K562 (cell line): ENCODE results near the gene GLB1L.

Experiments used
- HNRNPK ChIP-seq: fragments of 200-400 bp; formaldehyde crosslinking; IDR thresholded peaks from one replicate; pipeline ENCODE4 v1.6.1; 2018; ENCODE audit warnings: mild to moderate bottlenecking, low read depth, low read length; ENCODE audit not compliant: poor library complexity, severe bottlenecking
- MBD2 ChIP-seq: sonication (generic); IDR thresholded peaks from 2 replicates; pipeline ENCODE4 v1.6.1; 2016; ENCODE audit warnings: low read depth, borderline replicate concordance
- MYC ChIP-seq, 2 experiments: fragments of 250-450 bp in 1 of 2; sonication (Bioruptor Pico) in 1 of 2; IDR thresholded peaks; 2 replicates each; pipeline versions ENCODE4 v1.5.1 to v1.6.1; 2012 to 2021; ENCODE audit warnings: low read depth in 2 of 2, borderline replicate concordance in 1 of 2, improper control_type of control experiment in 1 of 2, low read length in 1 of 2, mild to moderate bottlenecking in 1 of 2, moderate library complexity in 1 of 2
- PTTG1 ChIP-seq: fragments of 450-650 bp; IDR thresholded peaks from 2 replicates; pipeline ENCODE4 v1.6.1; 2016; ENCODE audit warnings: low read depth, mild to moderate bottlenecking, missing genetic modification characterization, missing compliant biosample characterization
- ZFP91 ChIP-seq: sonication (generic); formaldehyde crosslinking; IDR thresholded peaks from 2 replicates; pipeline ENCODE4 v1.8.0; 2022; ENCODE audit warnings: mild to moderate bottlenecking, missing genetic modification reagents

- TF ChIP-seq MYC (IDR thresholded peaks at IDR 0.05; ENCODE audit: low read depth, low read length): no peak
- TF ChIP-seq MYC (CRISPR knock-in tag; IDR thresholded peaks at IDR 0.05; ENCODE audit: borderline replicate concordance, low read depth): no peak
- TF ChIP-seq MBD2: no peak
- TF ChIP-seq PTTG1 (tag): no peak
- TF ChIP-seq HNRNPK: no peak
- TF ChIP-seq ZFP91 (CRISPR knock-in tag): no peak
Observed at GRCh38 chr2:219287580-219288265, 42.5 kb upstream of the GLB1L start.
